Measurements from ENCODE around the gene LPAR5. TPM values are rescaled to one million over a fixed set of nuclear protein-coding genes. Genes with fewer than 3 reads are reported as not detected.

LPAR5 gene
- total RNA-seq, 2 experiments from 2014 or later: 6.6 to 8.1 TPM

- Mint-ChIP-seq H3K4me3 (no peak overlapping the region), H3K4me1 (ENCODE audit: low read depth) (peaks cover 10% of the 10 kb centered on the region), H3K9me3 (no peaks in the 10 kb centered on the region), H3K36me3 (ENCODE audit: low read depth) (peaks cover 47% of the 10 kb centered on the region), H3K27ac (peak overlapping the region; percentile 18), H3K27me3 (no peaks in the 10 kb centered on the region)
- CTCF ChIA-PET: interaction anchor here (1.2 to 3.9 kb wide), 2 partner anchors 16 to 62 kb away, joined by 3 to 27 read pairs; no protein-coding TSS in a partner anchor
- ATAC-seq (no peak), DNase-seq (no peak)
- POLR2A ChIA-PET: interaction anchor here (1.2 to 2.0 kb wide), 3 partner anchors 10 to 186 kb away, joined by 4 to 6 read pairs (median 4); no protein-coding TSS in a partner anchor
- TF ChIP-seq CTCF (IDR thresholded peaks at IDR 0.05): peak; percentile 7
- intact Hi-C loops (cut with micrococcal nuclease): no loop called here
These were observed 31.9 kb upstream of the LPAR5 start for GRCh38 chr12:6667559-6668210.

GRCh38 chr12:6666211-6666610, 30.5 kb upstream of the LPAR5 start:
- H3K4me1 Mint-ChIP-seq (ENCODE audit: low read depth): peaks cover 18% of the 10 kb centered on the region
- ChIA-PET CTCF (interaction anchor here (0.7 kb wide), 1 partner anchor 79 kb away, joined by 3 read pairs; no protein-coding TSS in a partner anchor), POLR2A (interaction anchor here (1.4 kb wide), 1 partner anchor 34 kb away, joined by 5 read pairs; no protein-coding TSS in a partner anchor)
- no peaks in the 10 kb centered on the region for H3K9me3 Mint-ChIP-seq
- no peak for DNase-seq
- intact Hi-C loops (cut with micrococcal nuclease): no loop called here
- no peak for TF ChIP-seq CTCF (IDR thresholded peaks at IDR 0.05)
- no peak overlapping the region for H3K27ac Mint-ChIP-seq
- H3K4me3 Mint-ChIP-seq: no peak overlapping the region
- ATAC-seq: no peak
- no peaks in the 10 kb centered on the region for H3K27me3 Mint-ChIP-seq
- peaks cover 34% of the 10 kb centered on the region for H3K36me3 Mint-ChIP-seq (ENCODE audit: low read depth)

GRCh38 chr12:6664902-6665301, 29.1 kb upstream of the LPAR5 start:
- H3K27ac Mint-ChIP-seq: peak overlapping the region; percentile 3
- no peaks in the 10 kb centered on the region for H3K9me3 Mint-ChIP-seq
- TF ChIP-seq CTCF (IDR thresholded peaks at IDR 0.05): no peak
- intact Hi-C loops (cut with micrococcal nuclease): no loop called here
- peaks cover 18% of the 10 kb centered on the region for H3K4me1 Mint-ChIP-seq (ENCODE audit: low read depth)
- ChIA-PET POLR2A (interaction anchor here (0.8 to 3.4 kb wide), 5 partner anchors 20 to 172 kb away, joined by 3 to 17 read pairs (median 4); partner anchors contain the start of genes MRPL51 and ZNF384), CTCF (interaction anchor here (0.6 to 2.5 kb wide), 4 partner anchors 19 to 60 kb away, joined by 3 to 18 read pairs (median 7); partner anchors contain the start of gene ZNF384)
- H3K4me3 Mint-ChIP-seq: no peak overlapping the region
- no peaks in the 10 kb centered on the region for H3K27me3 Mint-ChIP-seq
- DNase-seq: no peak
- no peak for ATAC-seq
- peaks cover 28% of the 10 kb centered on the region for H3K36me3 Mint-ChIP-seq (ENCODE audit: low read depth)

- Mint-ChIP-seq H3K27me3 (no peaks in the 10 kb centered on the region), H3K27ac (peak within 1 kb of the TSS; percentile 94), H3K36me3 (ENCODE audit: low read depth) (peaks cover 15% of the 10 kb centered on the region), H3K9me3 (no peaks in the 10 kb centered on the region), H3K4me3 (peak within 1 kb of the TSS; percentile 90), H3K4me1 (ENCODE audit: low read depth) (peaks cover 23% of the 10 kb centered on the region)
- TF ChIP-seq CTCF (IDR thresholded peaks at IDR 0.05): no peak
- POLR2A ChIA-PET: interaction anchor here (1.3 to 3.4 kb wide), 3 partner anchors 26 to 57 kb away, joined by 4 to 17 read pairs (median 5); partner anchors contain the start of gene ZNF384
- ATAC-seq (peak; percentile 97), DNase-seq (peak; percentile 99)
- CTCF ChIA-PET: interaction anchor here (0.9 to 2.5 kb wide), 5 partner anchors 18 to 171 kb away, joined by 3 to 18 read pairs (median 4); partner anchors contain the start of gene ZNF384
- intact Hi-C loops (cut with micrococcal nuclease): loop anchor here (1.0 kb wide), 1 partner anchor 26 kb away; the partner anchor contains the start of gene ZNF384
These were observed 27.4 kb upstream of the LPAR5 start, which contains the start of gene ING4 for GRCh38 chr12:6662906-6663742. TSS of gene ING4 (minus strand) at chr12:6663119. CDS start at chr12:6663101, 18 bp downstream.
